K562 (cell line): Measurements from ENCODE around the gene SCGB1A1. TPM values are rescaled to one million over a fixed set of nuclear protein-coding genes. Genes with fewer than 3 reads are reported as not detected.
"Not testable (repeated sequence)": the region's sequence is repeated elsewhere in the genome, so short reads cannot be mapped to it uniquely, and the experiment has no call there.

Source experiments
- ATAC-seq: fragments of 200-7000 bp; cut with Tn5 transposase; 3 replicates; pipeline ENCODE4 v1.9.1; 2020; ENCODE audit warnings: moderate library complexity
- BruUV-seq: library from RNA; stranded (reverse); fragments of 400-500 nt; replicated peaks from 2 replicates; lab custom pipeline; 2021; lab: Mats Ljungman, UMichigan
- CTCF ChIA-PET: fragments of 300-600 bp; formaldehyde crosslinking; extraction: SDS; loops from one replicate; lab custom pipeline; 2021; ENCODE audit warnings: low intra/inter-chr PET ratio; lab: Yijun Ruan, JAX
- POLR2A ChIA-PET: fragments of 300-600, 350-650 bp; sonication (Branson Sonifier 250); formaldehyde crosslinking; extraction: SDS; loops from one replicate; lab custom pipeline; 2021; ENCODE audit warnings: antibody characterized with exemption, inconsistent platforms; lab: Yijun Ruan, JAX
- DNase-seq, 4 experiments: peaks; one replicate each; pipeline versions ENCODE4 v3.0.0 to v3.0.0-alpha.2; 2011 to 2018; ENCODE audit warnings: low spot score in 3 of 4, mixed read lengths in 3 of 4; ENCODE audit errors: extremely low read depth in 1 of 4
- FAIRE-seq: peaks from 2 replicates; lab custom pipeline; 2011; peaks lifted over from hg19 to GRCh38; lab: Jason Lieb, UNC
- H2AFZ ChIP-seq: 2 replicates; pipeline ENCODE4 v1.6.0; 2011; ENCODE audit warnings: low read depth, low read length, control low read depth, inconsistent platforms
- H3K27ac ChIP-seq: fragments of 200-600 bp; 3 replicates; pipeline ENCODE4 v1.8.0; 2011; ENCODE audit warnings: low read depth, mild to moderate bottlenecking, control low read depth, inconsistent platforms, low read length, moderate library complexity, mixed read lengths; ENCODE audit errors: extremely low read depth
- H3K27me3 ChIP-seq, 2 experiments: fragments of 300-600 bp in 1 of 2; 2 replicates in 1 of 2; 3 replicates in 1 of 2; pipeline versions ENCODE4 v1.6.0 to v1.8.0; 2011; ENCODE audit warnings: inconsistent platforms in 2 of 2, low read length in 2 of 2, mild to moderate bottlenecking in 1 of 2, mixed read lengths in 1 of 2, moderate library complexity in 1 of 2; ENCODE audit not compliant: control insufficient read depth in 2 of 2, insufficient read depth in 2 of 2
- H3K36me3 ChIP-seq: fragments of 300-600 bp; 3 replicates; pipeline ENCODE4 v1.8.0; 2011; ENCODE audit warnings: mild to moderate bottlenecking, low read length, inconsistent platforms; ENCODE audit not compliant: control insufficient read depth, insufficient read depth
- H3K4me1 ChIP-seq, 2 experiments: fragments of 200-600 bp in 1 of 2; replicated peaks in 1 of 2; 2 replicates in 1 of 2; 3 replicates in 1 of 2; pipeline versions ENCODE4 v1.5.1 to v1.8.0; 2011; ENCODE audit warnings: inconsistent platforms in 2 of 2, low read length in 2 of 2, mild to moderate bottlenecking in 1 of 2, mixed read lengths in 1 of 2, moderate library complexity in 1 of 2; ENCODE audit not compliant: control insufficient read depth in 2 of 2, insufficient read depth in 2 of 2
- H3K4me2 ChIP-seq: 2 replicates; pipeline ENCODE4 v1.6.1; 2011; ENCODE audit warnings: low read length, control low read depth, inconsistent platforms, mixed read lengths; ENCODE audit not compliant: insufficient read depth
- H3K4me3 ChIP-seq: fragments of 200-600 bp; sonication (generic), shearing (Covaris generic); 2 replicates; pipeline ENCODE4 v1.5.1; 2016; ENCODE audit warnings: control low read depth, inconsistent platforms
- H3K79me2 ChIP-seq: fragments of 200-600 bp; 3 replicates; pipeline ENCODE4 v1.8.0; 2011; ENCODE audit warnings: low read length, inconsistent platforms; ENCODE audit not compliant: control insufficient read depth, insufficient read depth
- H3K9ac ChIP-seq, 2 experiments: 2 replicates each; pipeline versions ENCODE4 v1.6.0 to v1.6.1; 2011; ENCODE audit warnings: low read depth in 2 of 2, low read length in 2 of 2, control low read depth in 1 of 2, inconsistent platforms in 1 of 2, mild to moderate bottlenecking in 1 of 2, mixed read lengths in 1 of 2; ENCODE audit not compliant: insufficient read depth in 1 of 2
- H3K9me1 ChIP-seq: one replicate; pipeline ENCODE4 v1.6.0; 2011; ENCODE audit warnings: inconsistent platforms, mild to moderate bottlenecking, low read length, moderate library complexity; ENCODE audit not compliant: control insufficient read depth, insufficient read depth
- H3K9me3 ChIP-seq: replicated peaks from 2 replicates; pipeline ENCODE4 v1.5.1; 2011; ENCODE audit warnings: low read depth, low read length, inconsistent platforms; ENCODE audit not compliant: control insufficient read depth, insufficient read depth
- H4K20me1 ChIP-seq: replicated peaks from 2 replicates; pipeline ENCODE4 v1.6.1; 2011; ENCODE audit warnings: low read length, inconsistent platforms, mixed read lengths; ENCODE audit not compliant: control insufficient read depth, insufficient read depth
- ARID2 ChIP-seq: fragments of 450-650 bp; IDR thresholded peaks from 2 replicates; pipeline ENCODE4 v1.6.1; 2017; ENCODE audit warnings: antibody characterized with exemption, mild to moderate bottlenecking
- ATF1 ChIP-seq, 2 experiments: fragments of 450-650 bp in 1 of 2; IDR thresholded peaks; 2 replicates each; pipeline ENCODE4 v1.6.1; 2016; ENCODE audit warnings: missing compliant biosample characterization in 1 of 2, missing genetic modification characterization in 1 of 2
- CC2D1A ChIP-seq: fragments of 450-650 bp; IDR thresholded peaks from 2 replicates; pipeline ENCODE4 v1.6.1; 2017; ENCODE audit warnings: mild to moderate bottlenecking
- CTBP1 ChIP-seq: fragments of 450-650 bp; IDR thresholded peaks from 2 replicates; pipeline ENCODE4 v1.6.1; 2016; ENCODE audit warnings: borderline replicate concordance
- DEAF1 ChIP-seq: fragments of 450-650 bp; formaldehyde crosslinking; IDR thresholded peaks from 2 replicates; pipeline ENCODE4 v1.4.0; 2020; ENCODE audit warnings: mild to moderate bottlenecking, moderate library complexity
- EGR1 ChIP-seq: fragments of 450-650 bp; conservative IDR thresholded peaks from 2 replicates; pipeline ENCODE4 v1.6.1; 2017; ENCODE audit warnings: mild to moderate bottlenecking
- L3MBTL2 ChIP-seq: fragments of 450-650 bp; IDR thresholded peaks from 2 replicates; pipeline ENCODE4 v1.6.1; 2016; ENCODE audit warnings: mild to moderate bottlenecking, moderate library complexity
- NR2C2 ChIP-seq, 2 experiments: fragments of 200-800 bp in 1 of 2; sonication (Bioruptor generic) in 1 of 2; sonication (generic) in 1 of 2; formaldehyde crosslinking in 1 of 2; IDR thresholded peaks; 2 replicates each; pipeline versions ENCODE4 v1.6.1 to v1.8.0; 2016 to 2022; ENCODE audit warnings: mild to moderate bottlenecking in 1 of 2, missing compliant biosample characterization in 1 of 2, missing genetic modification characterization in 1 of 2, missing genetic modification reagents in 1 of 2
- RB1 ChIP-seq: fragments of 450-650 bp; IDR thresholded peaks from 2 replicates; pipeline ENCODE4 v1.6.1; 2017; ENCODE audit warnings: low read depth, mild to moderate bottlenecking
- RCOR1 ChIP-seq, 2 experiments: IDR thresholded peaks; 2 replicates each; pipeline ENCODE4 v1.6.1; 2012; ENCODE audit warnings: low read depth in 2 of 2, low read length in 2 of 2, borderline replicate concordance in 1 of 2, improper control_type of control experiment in 1 of 2
- SMC3 ChIP-seq: conservative IDR thresholded peaks from 2 replicates; pipeline ENCODE4 v1.6.1; 2011; ENCODE audit warnings: low read depth, low read length, improper control_type of control experiment; ENCODE audit not compliant: insufficient read depth
- STAG1 ChIP-seq: sonication (generic); formaldehyde crosslinking; IDR thresholded peaks from 2 replicates; pipeline ENCODE4 v1.5.0; 2020; ENCODE audit warnings: missing genetic modification reagents, borderline replicate concordance
- WGBS: fragments of 100-300 bp; shearing (Covaris generic); methylation state at CpG from one replicate; pipeline ENCODE4 v1.1.6; 2016; ENCODE audit warnings: low coverage, mixed read lengths; ENCODE audit not compliant: insufficient coverage; ENCODE audit errors: missing lambda C conversion rate; 5-methylcytosine and 5-hydroxymethylcytosine counted together
- in situ Hi-C: fragments of 300-500 bp; cut with MboI; formaldehyde crosslinking; loops from 4 replicates; pipeline ENCODE4 v1.15.0; 2018; ENCODE audit warnings: inconsistent platforms, mixed read lengths
- intact Hi-C: fragments of 100-400 bp; cut with micrococcal nuclease; formaldehyde crosslinking; loops from 2 replicates; pipeline ENCODE4 v1.14.2; 2022
- polyA plus RNA-seq, 8 experiments: library from polyadenylated mRNA; depleted of rRNA in 4 of 8; stranded (reverse) in 5 of 8; unstranded in 3 of 8; fragments of >200 nt; fragmentation: Nextera tagmentation in 2 of 8; fragmentation: Illumina TruSeq in 1 of 8; extraction: Ambion mirVana in 2 of 8; extraction: Trizol in 1 of 8; gene quantifications; 2 replicates each; pipeline versions ENCODE4 v1.2.1 to v1.2.3, GENCODE V29; 2011 to 2014; ENCODE audit warnings: inconsistent platforms in 1 of 8, missing spikeins in 1 of 8
- total RNA-seq, 7 experiments: library from RNA; depleted of rRNA in 6 of 7; stranded (reverse); fragments of >200 nt in 6 of 7; fragmentation: Illumina TruSeq in 2 of 7; extraction: Trizol in 2 of 7; gene quantifications; 2 replicates each; pipeline versions ENCODE4 v1.2.1 to v1.2.3, GENCODE V29; 2011 to 2021; ENCODE audit warnings: low replicate concordance in 1 of 7

The SCGB1A1 gene
- total and polyA plus RNA-seq, 9 of the 15 experiments (the other 6 are each of a cell fraction or from before 2014, with no cell fraction given): 0.55 TPM; not detected in 8

GRCh38 chr11:62380821-62381245 is 38.0 kb upstream of the SCGB1A1 start:
- H3K79me2 ChIP-seq; H3K9ac ChIP-seq; H3K27me3 ChIP-seq; H3K9me1 ChIP-seq; BruUV-seq; H3K4me3 ChIP-seq; H3K4me1 ChIP-seq; H3K36me3 ChIP-seq; H3K4me2 ChIP-seq; H3K9me3 ChIP-seq; POLR2A ChIA-PET; H4K20me1 ChIP-seq; H3K27ac ChIP-seq; TF ChIP-seq ATF1 (CRISPR knock-in tag; IDR thresholded peaks at IDR 0.05); NR2C2 (tag; IDR thresholded peaks at IDR 0.05): not testable (repeated sequence)
- CTCF ChIA-PET: interaction anchor here (0.7 to 2.0 kb wide), 10 partner anchors 12 to 644 kb away, joined by 3 to 8 read pairs (median 4); no protein-coding TSS in a partner anchor
- in situ Hi-C loops: loop anchor here (25.0 kb wide), 2 partner anchors 481 to 631 kb away; partner anchors contain the start of gene SLC22A8
- ATAC-seq (peak; percentile 95), FAIRE-seq (peak; percentile 32), DNase-seq (peak; percentile 70 to 84 (median 72))
- under 1% methylated on average over 12 of the region's 12 CpGs for WGBS
- intact Hi-C loops: loop anchor here (1.0 to 5.0 kb wide), 3 partner anchors 12 to 641 kb away; no protein-coding TSS in a partner anchor
- peak overlapping the region; percentile 36; the same call in 1 of the 2 replicates for H2AFZ ChIP-seq
- peak; percentile 82; the same call in 1 of the 2 replicates for TF ChIP-seq STAG1 (CRISPR knock-in tag)
- TF ChIP-seq ATF1 (tag; IDR thresholded peaks at IDR 0.05): 0 out of 2 replicates have a peak, but pooled peaks have one; percentile 9
- TF ChIP-seq L3MBTL2: 0 out of 2 replicates have a peak, but pooled peaks have one; percentile 23
- 0 out of 2 replicates have a peak, but pooled peaks have one; percentile 22 for TF ChIP-seq NR2C2 (CRISPR knock-in tag; IDR thresholded peaks at IDR 0.05)
- peak in 1 of 2 experiments; percentile 16; a peak in 1 of 4 replicates for TF ChIP-seq RCOR1 (IDR thresholded peaks at IDR 0.05; ENCODE audit: borderline replicate concordance in 1 of 2, low read depth in 2 of 2, low read length in 2 of 2)
- TF ChIP-seq ARID2: 0 out of 2 replicates have a peak, but pooled peaks have one; percentile 10
- TF ChIP-seq CC2D1A: peak; percentile 26; the same call in 1 of the 2 replicates
- 0 out of 2 replicates have a peak, but pooled peaks have one; percentile 36 for TF ChIP-seq RB1
- peak; percentile 89 for TF ChIP-seq DEAF1 (CRISPR knock-in tag)
- peak; percentile 64; the same call in 1 of the 2 replicates for TF ChIP-seq SMC3
- TF ChIP-seq EGR1: peak; percentile 40
- peak; percentile 15; the same call in 1 of the 2 replicates for TF ChIP-seq CTBP1
